Neural crest cell (in vitro differentiated cells): ENCODE results near the gene PRKAG1. TPM values are rescaled to one million over a fixed set of nuclear protein-coding genes. Genes with fewer than 3 reads are reported as not detected.
A peak's percentile ranks its signal among the peaks of the same experiment; 100 is the strongest.

Experiments
- DNase-seq: peaks from one replicate; pipeline ENCODE4 v3.0.0; 2021; ENCODE audit warnings: low read depth, mixed read lengths, low spot score
- H3K27ac Mint-ChIP-seq: one replicate; pipeline ENCODE4 v1.8.0; 2021; ENCODE audit warnings: mild to moderate bottlenecking, mixed read lengths; ENCODE audit not compliant: unreplicated experiment
- H3K27me3 Mint-ChIP-seq: 2 replicates; pipeline ENCODE4 v1.8.0; 2021; ENCODE audit warnings: low read depth, mild to moderate bottlenecking, mixed read lengths
- H3K36me3 Mint-ChIP-seq: 2 replicates; pipeline ENCODE4 v1.8.0; 2021; ENCODE audit warnings: low read depth, mild to moderate bottlenecking, mixed read lengths
- H3K4me1 Mint-ChIP-seq: 2 replicates; pipeline ENCODE4 v1.8.0; 2021; ENCODE audit warnings: mixed read lengths
- H3K4me3 Mint-ChIP-seq: one replicate; pipeline ENCODE4 v1.8.0; 2021; ENCODE audit warnings: mild to moderate bottlenecking, mixed read lengths
- H3K9me3 Mint-ChIP-seq: 2 replicates; pipeline ENCODE4 v1.8.0; 2021; ENCODE audit warnings: mixed read lengths
- total RNA-seq: library from RNA; stranded (reverse); gene quantifications from 2 replicates; pipeline ENCODE4 v1.2.1, GENCODE V29; 2021
- TF ChIP-seq, protein P1 (sequence below): fragments of 200-600 bp; sonication (generic); conservative IDR thresholded peaks from 2 replicates; pipeline ENCODE4 v1.5.0; 2021; ENCODE audit warnings: antibody characterized with exemption, mild to moderate bottlenecking

PRKAG1 gene
- total RNA-seq, 1 donor from 2014 or later: 58.5 TPM

DNA sequence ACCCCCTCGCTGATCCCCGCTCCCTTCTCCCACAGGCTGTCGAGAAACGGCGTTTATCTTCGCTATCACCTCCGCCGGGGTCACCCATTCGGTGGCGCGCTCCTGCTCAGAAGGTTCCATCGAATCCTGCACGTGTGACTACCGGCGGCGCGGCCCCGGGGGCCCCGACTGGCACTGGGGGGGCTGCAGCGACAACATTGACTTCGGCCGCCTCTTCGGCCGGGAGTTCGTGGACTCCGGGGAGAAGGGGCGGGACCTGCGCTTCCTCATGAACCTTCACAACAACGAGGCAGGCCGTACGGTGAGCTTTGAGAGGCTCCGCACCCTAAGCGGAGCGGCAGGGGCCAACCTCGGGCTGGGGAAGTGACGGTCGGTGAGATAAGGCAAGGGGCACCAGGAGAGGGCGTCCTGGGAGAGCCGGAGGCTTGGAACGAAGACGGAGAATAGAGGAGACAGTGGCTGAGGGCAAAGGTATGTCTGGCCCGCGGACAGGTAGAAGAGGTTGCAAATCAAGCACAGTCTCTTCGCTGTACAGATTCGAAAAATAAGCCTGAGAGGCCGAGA is 38.1 kb downstream of the PRKAG1 start:
- TF ChIP-seq, protein P1, sequence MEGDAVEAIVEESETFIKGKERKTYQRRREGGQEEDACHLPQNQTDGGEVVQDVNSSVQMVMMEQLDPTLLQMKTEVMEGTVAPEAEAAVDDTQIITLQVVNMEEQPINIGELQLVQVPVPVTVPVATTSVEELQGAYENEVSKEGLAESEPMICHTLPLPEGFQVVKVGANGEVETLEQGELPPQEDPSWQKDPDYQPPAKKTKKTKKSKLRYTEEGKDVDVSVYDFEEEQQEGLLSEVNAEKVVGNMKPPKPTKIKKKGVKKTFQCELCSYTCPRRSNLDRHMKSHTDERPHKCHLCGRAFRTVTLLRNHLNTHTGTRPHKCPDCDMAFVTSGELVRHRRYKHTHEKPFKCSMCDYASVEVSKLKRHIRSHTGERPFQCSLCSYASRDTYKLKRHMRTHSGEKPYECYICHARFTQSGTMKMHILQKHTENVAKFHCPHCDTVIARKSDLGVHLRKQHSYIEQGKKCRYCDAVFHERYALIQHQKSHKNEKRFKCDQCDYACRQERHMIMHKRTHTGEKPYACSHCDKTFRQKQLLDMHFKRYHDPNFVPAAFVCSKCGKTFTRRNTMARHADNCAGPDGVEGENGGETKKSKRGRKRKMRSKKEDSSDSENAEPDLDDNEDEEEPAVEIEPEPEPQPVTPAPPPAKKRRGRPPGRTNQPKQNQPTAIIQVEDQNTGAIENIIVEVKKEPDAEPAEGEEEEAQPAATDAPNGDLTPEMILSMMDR: no peak
- no peaks in the 10 kb centered on the region for H3K36me3 Mint-ChIP-seq
- H3K4me1 Mint-ChIP-seq: peaks cover 24% of the 10 kb centered on the region
- H3K27ac Mint-ChIP-seq: no peak overlapping the region
- DNase-seq: no peak
- peak overlapping the region; percentile 65 for H3K4me3 Mint-ChIP-seq
- peaks cover 99% of the 10 kb centered on the region for H3K27me3 Mint-ChIP-seq
- H3K9me3 Mint-ChIP-seq: no peaks in the 10 kb centered on the region

DNA sequence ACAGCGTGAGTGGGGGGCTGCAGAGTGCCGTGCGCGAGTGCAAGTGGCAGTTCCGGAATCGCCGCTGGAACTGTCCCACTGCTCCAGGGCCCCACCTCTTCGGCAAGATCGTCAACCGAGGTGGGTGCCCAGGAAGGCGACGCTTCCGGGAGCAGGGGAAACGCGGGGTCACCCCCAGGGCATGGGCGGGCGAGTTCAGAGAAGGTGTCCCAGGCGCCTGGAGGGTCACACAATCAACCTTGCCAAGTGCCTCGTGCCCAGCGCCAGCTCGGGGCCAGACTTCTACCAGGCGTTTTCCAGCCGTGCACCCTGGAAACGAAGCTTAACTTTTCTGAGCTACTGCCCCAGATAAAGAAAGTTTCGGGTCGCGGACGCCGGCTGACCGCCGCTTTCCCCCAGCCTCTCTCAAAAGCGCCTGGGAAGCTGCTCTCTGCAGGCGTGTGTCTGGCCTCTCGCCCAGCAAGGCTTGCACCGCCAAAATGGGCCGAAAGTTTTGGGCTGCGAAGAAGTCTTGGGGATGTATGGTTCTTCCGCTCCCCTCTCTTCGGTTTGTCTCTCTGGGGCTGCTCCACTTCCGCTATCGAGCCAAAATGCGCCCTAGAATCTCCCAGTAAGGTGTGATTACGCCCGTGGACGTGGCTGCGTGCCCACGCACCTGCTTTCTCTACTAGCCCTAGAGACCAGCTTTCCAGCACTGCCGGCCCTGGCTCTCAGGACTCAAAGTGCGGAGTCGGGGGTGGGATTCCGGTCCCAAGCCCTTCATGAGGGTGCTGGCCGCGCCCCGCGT is 38.8 kb downstream of the PRKAG1 start:
- Mint-ChIP-seq H3K27me3 (peaks cover 99% of the 10 kb centered on the region), H3K9me3 (no peaks in the 10 kb centered on the region), H3K4me1 (peaks cover 24% of the 10 kb centered on the region), H3K4me3 (peak overlapping the region; percentile 39), H3K36me3 (no peaks in the 10 kb centered on the region), H3K27ac (no peak overlapping the region)
- TF ChIP-seq, protein P1: no peak
- no peak for DNase-seq

DNA sequence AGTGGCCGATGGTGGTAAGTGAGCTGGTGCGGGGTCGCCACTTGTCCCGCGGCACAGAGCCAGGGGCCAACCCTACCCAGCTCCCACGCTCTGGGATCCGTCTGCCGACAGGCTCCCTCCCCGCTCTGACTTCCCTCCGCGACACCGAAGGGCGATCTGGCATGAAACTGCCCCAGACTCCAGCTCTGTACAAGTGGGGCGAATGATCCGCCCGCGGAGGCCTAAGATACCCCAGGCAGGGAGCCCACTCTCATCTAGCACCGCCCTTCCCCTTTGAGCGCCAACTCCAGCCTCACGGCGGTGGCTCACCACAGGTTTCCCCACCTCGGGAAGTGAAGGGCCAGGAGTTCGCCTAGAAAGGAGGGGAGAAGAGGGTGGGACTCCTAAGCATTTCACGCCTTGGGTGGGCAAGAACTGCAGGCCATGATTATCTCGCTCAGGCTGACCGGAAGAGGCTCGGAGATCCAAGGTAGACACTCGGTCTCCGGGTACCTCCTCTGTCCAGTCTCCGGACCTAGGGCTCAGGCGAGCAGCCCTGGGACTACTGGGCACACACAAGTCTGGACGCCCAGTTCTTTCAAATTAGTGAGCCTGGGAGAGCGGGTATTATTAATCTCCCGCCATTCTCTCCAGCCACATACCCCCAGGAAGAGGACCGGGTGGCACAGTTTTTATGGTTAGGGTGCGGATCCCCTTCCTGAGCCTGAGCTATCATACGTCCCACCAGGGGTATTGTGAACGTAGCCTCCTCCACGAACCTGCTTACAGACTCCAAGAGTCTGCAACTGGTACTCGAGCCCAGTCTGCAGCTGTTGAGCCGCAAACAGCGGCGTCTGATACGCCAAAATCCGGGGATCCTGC is 39.6 kb downstream of the PRKAG1 start:
- Mint-ChIP-seq H3K36me3 (no peaks in the 10 kb centered on the region), H3K27me3 (peaks cover 99% of the 10 kb centered on the region), H3K27ac (no peak overlapping the region), H3K9me3 (no peaks in the 10 kb centered on the region), H3K4me3 (peak overlapping the region; percentile 69), H3K4me1 (peaks cover 24% of the 10 kb centered on the region)
- TF ChIP-seq, protein P1: no peak
- DNase-seq: no peak

DNA sequence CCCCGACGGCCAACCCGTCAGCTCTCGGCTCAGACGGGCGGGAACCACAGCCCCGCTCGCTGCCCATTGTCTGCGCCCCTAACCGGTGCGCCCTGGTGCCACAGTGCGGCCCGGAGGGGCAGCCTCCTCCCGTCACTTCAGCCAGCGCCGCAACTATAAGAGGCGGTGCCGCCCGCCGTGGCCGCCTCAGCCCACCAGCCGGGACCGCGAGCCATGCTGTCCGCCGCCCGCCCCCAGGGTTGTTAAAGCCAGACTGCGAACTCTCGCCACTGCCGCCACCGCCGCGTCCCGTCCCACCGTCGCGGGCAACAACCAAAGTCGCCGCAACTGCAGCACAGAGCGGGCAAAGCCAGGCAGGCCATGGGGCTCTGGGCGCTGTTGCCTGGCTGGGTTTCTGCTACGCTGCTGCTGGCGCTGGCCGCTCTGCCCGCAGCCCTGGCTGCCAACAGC is 40.3 kb downstream of the PRKAG1 start, which contains the start of gene WNT1:
TSS of gene WNT1 (plus strand) at position 32 of the 450 bp plus-strand sequence. CDS start at position 361, 329 bp downstream.
- TF ChIP-seq, protein P1: peak; percentile 56
- Mint-ChIP-seq H3K27ac (no peak within 1 kb of the TSS), H3K27me3 (peaks cover 99% of the 10 kb centered on the region), H3K36me3 (no peaks in the 10 kb centered on the region), H3K4me3 (peak within 1 kb of the TSS; percentile 69), H3K9me3 (no peaks in the 10 kb centered on the region), H3K4me1 (peaks cover 24% of the 10 kb centered on the region)
- DNase-seq: no peak
